RWPE2 (cell line): ENCODE measurements around the gene KRTAP21-2.
"Not testable (repeated sequence)": the region's sequence is repeated elsewhere in the genome, so short reads cannot be mapped to it uniquely, and the experiment has no call there.

Experiments
- ATAC-seq: fragments of 200-7000 bp; cut with Tn5 transposase; 3 replicates; pipeline ENCODE4 v1.9.1; 2021; ENCODE audit warnings: low read depth
- DNase-seq: peaks from one replicate; pipeline ENCODE4 v3.0.0-alpha.2; 2020; ENCODE audit warnings: low spot score
- H3K27ac ChIP-seq: fragments of 450-650 bp; 2 replicates; pipeline ENCODE4 v1.5.1; 2017; ENCODE audit warnings: mild to moderate bottlenecking; ENCODE audit not compliant: poor library complexity, severe bottlenecking
- H3K27me3 ChIP-seq: fragments of 250-450 bp; sonication (Bioruptor Pico); 2 replicates; pipeline ENCODE4 v1.5.1; 2021; ENCODE audit warnings: mild to moderate bottlenecking, moderate library complexity; ENCODE audit not compliant: insufficient read depth, poor library complexity, severe bottlenecking
- H3K36me3 ChIP-seq: fragments of 250-450 bp; sonication (Bioruptor Pico); 2 replicates; pipeline ENCODE4 v1.5.1; 2020; ENCODE audit warnings: low read depth, mild to moderate bottlenecking, moderate library complexity
- H3K4me1 ChIP-seq: fragments of 250-450 bp; sonication (Bioruptor Pico); 2 replicates; pipeline ENCODE4 v1.5.1; 2021; ENCODE audit warnings: mild to moderate bottlenecking, moderate library complexity; ENCODE audit not compliant: insufficient read depth, poor library complexity, severe bottlenecking
- H3K4me3 ChIP-seq: fragments of 250-450 bp; sonication (Bioruptor Pico); 2 replicates; pipeline ENCODE4 v1.5.1; 2021; ENCODE audit warnings: mild to moderate bottlenecking, moderate library complexity; ENCODE audit not compliant: severe bottlenecking
- H3K9me3 ChIP-seq: fragments of 250-450 bp; sonication (Bioruptor Pico); 2 replicates; pipeline ENCODE4 v1.5.1; 2021; ENCODE audit warnings: mild to moderate bottlenecking, moderate library complexity; ENCODE audit not compliant: severe bottlenecking
- CTCF ChIP-seq: fragments of 450-650 bp; IDR thresholded peaks from one replicate; pipeline ENCODE4 v1.5.1; 2017; ENCODE audit warnings: mild to moderate bottlenecking, moderate library complexity; ENCODE audit not compliant: poor library complexity, severe bottlenecking

The KRTAP21-2 gene

GRCh38 chr21:30760776-30761175, 13.7 kb upstream of the KRTAP21-2 start:
- Histone ChIP-seq H3K9me3 (no peaks in the 10 kb centered on the region), H3K27me3 (peaks cover 33% of the 10 kb centered on the region), H3K27ac (no peak overlapping the region), H3K36me3 (no peaks in the 10 kb centered on the region), H3K4me3 (no peak overlapping the region), H3K4me1 (no peaks in the 10 kb centered on the region)
- TF ChIP-seq CTCF, result no peak
- no peak for DNase-seq
- no peak for ATAC-seq

GRCh38 chr21:30758306-30758705, 11.2 kb upstream of the KRTAP21-2 start:
- Histone ChIP-seq H3K36me3 (no peaks in the 10 kb centered on the region), H3K4me1 (no peaks in the 10 kb centered on the region), H3K4me3 (no peak overlapping the region), H3K27ac (no peak overlapping the region), H3K27me3 (peaks cover 33% of the 10 kb centered on the region), H3K9me3 (no peaks in the 10 kb centered on the region)
- TF ChIP-seq CTCF, result no peak
- ATAC-seq, result no peak
- no peak for DNase-seq

- not testable (repeated sequence) for H3K27ac ChIP-seq, DNase-seq, H3K36me3 ChIP-seq, H3K9me3 ChIP-seq, ATAC-seq, H3K4me1 ChIP-seq, H3K4me3 ChIP-seq
- peaks cover 31% of the 10 kb centered on the region for H3K27me3 ChIP-seq
Measured at GRCh38 chr21:30755328-30755727, 8.3 kb upstream of the KRTAP21-2 start, which contains the start of gene KRTAP21-1. KRTAP21-1 (minus strand) TSS chr21:30755428; CDS start chr21:30755378, 50 bp downstream.

- no peak overlapping the region for H3K27ac ChIP-seq
- H3K4me1 ChIP-seq, result no peaks in the 10 kb centered on the region
- no peaks in the 10 kb centered on the region for H3K36me3 ChIP-seq
- no peak for TF ChIP-seq CTCF
- peaks cover 9% of the 10 kb centered on the region for H3K27me3 ChIP-seq
- no peak overlapping the region for H3K4me3 ChIP-seq
- no peaks in the 10 kb centered on the region for H3K9me3 ChIP-seq
- ATAC-seq, result no peak
- no peak for DNase-seq
Measured at GRCh38 chr21:30740462-30740861, 6.6 kb downstream of the KRTAP21-2 start.

GRCh38 chr21:30733026-30733425, 14.0 kb downstream of the KRTAP21-2 start:
- no peak overlapping the region for H3K4me3 ChIP-seq
- TF ChIP-seq CTCF, result peak; percentile 72
- no peak for DNase-seq
- peak; percentile 49; the same call in 1 of the 3 replicates for ATAC-seq
- H3K27me3 ChIP-seq, result peaks cover 13% of the 10 kb centered on the region
- no peak overlapping the region for H3K27ac ChIP-seq
- H3K4me1 ChIP-seq, result no peaks in the 10 kb centered on the region
- no peaks in the 10 kb centered on the region for H3K9me3 ChIP-seq
- no peaks in the 10 kb centered on the region for H3K36me3 ChIP-seq
